NCI-H446 treated with DMSO at 0.1 percent for 48 hours (cell line): ENCODE measurements around the gene KRT17.
"Not testable (repeated sequence)": the region's sequence is repeated elsewhere in the genome, so short reads cannot be mapped to it uniquely, and the experiment has no call there.

Source experiments
- DNase-seq: peaks from one replicate; lab custom pipeline; 2025; lab: John Stamatoyannopoulos, UW

The KRT17 gene

DNA sequence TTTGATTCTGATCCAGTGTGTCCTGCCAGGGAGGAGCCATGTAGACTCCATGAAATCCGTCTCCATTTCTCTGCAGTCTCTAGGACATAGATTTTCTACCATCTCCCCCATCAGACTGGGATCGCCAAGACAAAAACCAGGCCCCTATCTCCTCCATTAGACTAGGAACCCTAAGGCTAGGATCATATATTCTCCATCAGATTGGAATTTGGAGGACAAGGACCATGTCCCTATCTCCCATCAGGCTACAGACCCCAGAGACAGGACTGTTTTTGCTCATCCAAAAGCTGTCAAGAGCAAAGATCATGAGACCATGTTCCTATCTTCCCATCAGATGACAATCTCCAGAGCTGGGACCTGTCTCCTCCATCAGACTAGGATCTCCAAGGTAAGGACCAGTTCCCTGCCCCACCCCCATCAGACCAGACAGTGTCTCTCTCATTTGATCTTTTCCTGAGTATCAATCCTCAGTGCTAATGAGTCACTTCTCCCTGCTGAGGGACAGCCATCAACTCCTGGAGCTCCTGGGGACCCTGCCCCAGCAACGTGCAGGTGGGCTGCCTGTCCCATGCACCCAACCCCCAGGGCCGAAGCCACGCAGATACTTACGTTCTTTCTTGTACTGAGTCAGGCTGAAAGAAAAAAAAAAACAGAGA lies 4.3 kb downstream of the KRT17 start:
- not testable (repeated sequence) for DNase-seq

DNA sequence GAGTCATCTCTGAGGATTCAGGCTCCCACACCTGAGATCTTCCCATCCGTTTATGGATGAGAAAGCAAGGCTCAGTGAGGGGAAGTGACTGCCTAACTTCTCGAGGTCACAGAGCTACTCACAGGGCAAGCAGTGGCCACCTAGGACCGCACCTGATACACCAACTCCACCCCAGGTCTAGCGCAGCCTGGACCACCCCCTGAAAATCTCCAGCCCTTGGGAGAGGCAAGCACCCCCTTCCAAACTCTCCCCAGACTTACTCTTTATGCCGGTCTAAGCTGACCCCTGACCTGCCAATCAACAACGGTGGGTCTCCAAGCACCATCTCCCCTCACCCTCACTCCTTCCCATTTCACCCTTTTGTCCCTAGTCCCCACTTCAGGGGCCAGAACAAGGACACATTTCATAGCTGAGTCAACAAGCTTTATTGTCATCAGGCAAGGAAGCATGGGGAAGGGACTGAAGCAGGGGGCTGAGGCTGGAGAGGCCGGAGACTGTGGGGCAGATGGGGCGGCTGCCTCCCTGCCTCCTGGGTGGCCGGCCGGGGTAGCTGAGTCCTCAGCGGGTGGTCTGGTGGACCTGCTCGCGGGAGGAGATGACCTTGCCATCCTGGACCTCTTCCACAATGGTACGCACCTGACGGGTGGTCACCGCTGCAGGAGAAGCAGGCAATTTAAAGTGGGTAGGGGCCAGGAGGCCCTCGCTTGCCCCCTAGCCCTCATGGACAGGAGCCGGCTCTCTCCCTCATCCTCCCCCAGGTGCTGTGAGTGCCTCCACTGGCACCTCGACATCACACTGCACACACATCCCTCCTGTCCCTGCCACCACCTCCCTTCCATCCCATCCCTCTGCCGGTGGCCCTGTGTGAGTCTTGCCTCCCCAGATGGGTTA lies 5.1 kb downstream of the KRT17 start:
- no peak for DNase-seq

DNA sequence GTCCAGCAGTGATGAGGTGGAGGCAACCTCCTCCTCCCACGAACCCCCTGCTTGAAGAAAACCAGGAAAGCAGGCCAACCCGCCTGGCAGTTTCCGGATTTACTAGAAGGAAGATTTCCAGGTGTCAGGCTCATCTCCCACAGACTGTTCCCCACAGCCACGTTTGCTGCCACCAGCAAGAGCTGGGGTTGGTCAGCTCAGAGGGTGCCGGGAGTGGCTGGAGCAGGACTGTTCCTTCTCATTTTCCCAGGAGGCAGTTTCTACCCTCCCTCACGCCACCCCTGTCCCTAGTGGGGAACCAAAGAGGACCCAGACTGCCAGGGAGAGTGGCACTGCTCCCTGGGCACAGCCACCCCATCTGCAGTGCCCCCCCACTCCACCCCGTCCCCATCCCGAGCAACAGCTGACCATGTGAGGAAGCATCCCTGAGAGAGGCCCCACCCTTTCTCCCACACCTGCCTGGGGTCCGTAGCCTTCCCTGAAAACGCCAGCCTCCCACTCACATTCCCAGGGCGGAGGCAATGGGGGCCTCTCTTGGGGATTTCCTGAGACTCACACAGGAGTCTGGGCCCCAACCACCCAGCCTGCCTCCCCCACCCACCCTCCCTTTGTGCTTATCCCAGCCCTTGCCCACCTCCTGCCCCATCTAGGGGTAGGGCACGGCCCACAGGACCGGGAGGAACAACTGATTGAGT lies 5.9 kb downstream of the KRT17 start:
- no peak for DNase-seq

DNA sequence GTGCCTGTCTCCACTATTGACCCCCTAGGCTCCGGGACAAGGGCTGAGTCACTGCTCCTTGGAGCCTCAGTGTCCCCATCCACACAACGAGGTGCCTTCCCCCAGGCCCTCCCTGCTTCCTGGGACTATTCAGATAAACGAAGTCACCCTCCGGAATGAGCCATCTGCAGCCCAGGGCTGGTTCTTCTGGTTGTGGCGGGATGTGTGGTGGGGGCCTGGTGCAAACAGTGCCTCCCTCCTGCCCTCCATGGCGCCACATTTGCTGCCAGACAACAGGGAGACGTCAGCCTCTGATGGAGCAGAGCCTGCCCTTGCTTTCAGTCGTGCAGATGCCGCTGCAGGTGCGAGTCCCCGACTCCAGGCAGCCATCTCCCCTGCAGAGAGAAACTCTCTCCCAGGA lies 6.7 kb downstream of the KRT17 start:
- no peak for DNase-seq

DNA sequence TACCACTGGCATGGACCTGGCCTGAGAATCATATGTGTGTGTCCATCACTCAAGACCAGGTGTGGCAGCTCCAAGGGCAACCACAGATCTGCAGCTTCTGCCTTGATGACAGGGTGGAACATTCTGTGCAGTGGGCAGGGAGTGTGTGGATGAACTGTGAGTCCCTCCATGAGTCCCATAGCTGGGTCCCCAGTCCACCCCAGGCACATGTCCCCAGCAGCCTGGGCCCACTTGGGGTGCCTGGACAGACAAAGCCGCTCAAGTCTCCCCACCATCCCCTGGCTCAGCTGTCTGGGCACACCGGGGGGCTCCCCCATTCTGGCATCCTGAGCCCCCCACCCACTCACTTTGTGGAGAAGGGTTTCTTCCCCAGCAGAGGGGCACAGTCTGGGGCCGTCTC lies 7.2 kb downstream of the KRT17 start:
- no peak for DNase-seq

DNA sequence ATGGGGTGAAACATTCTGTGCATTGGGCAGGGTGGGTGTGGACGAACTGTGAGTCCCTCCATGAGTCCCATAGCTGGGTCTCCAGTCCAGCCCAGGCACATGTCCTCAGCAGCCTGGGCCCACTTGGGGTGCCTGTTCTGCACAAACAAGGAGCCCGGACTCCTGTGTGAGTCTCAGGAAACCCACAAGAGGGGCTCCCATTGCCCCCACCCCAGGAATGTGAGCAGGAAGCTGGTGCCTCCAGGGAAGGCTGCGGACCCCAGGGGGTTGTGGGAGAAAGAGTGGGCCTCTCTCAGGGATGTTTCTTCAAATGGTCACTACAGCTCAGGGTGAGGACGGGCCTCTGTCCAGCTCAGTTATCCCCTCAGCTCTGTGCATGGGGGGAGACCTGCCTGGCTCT lies 7.9 kb downstream of the KRT17 start:
- DNase-seq, result not testable (repeated sequence)

DNA sequence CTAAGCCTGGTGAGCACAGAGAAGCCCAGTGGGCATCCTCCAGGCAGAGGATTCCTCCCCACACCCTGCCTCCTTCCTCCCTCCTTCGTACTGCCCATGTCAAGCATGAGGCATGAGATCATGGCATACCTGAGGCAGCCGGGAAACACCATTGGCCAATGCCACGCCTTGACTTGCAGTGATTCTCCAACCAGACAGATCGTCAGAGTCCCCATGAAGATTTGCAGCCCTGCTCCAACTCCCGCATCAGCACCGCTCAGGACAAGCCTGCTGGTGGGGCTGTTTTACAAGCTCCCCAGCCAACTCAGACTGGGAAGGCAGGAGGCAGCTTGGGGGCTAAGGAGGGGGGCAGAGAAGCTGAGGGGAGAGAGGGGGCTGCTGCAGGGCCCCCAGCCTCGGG lies 8.9 kb downstream of the KRT17 start:
- no peak for DNase-seq

DNA sequence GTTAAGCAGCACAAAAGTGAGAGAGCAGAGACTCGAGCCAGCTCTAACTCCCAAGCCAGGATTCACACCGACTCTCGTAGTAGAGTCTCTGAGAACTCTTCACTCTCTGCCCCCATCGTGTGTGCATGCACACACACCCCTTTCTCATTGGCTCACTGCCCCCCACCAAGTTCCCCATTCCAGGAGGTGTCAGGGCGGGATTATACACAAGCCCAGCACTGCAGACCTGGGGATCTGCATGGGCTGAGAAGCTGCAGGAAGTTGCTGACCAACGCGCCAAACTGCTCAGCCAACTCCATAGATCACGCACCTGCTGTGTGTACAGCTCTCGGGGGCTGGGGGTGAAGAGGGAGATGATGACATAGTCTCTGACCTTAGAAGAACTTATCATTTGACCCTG lies 9.6 kb downstream of the KRT17 start:
- not testable (repeated sequence) for DNase-seq

DNA sequence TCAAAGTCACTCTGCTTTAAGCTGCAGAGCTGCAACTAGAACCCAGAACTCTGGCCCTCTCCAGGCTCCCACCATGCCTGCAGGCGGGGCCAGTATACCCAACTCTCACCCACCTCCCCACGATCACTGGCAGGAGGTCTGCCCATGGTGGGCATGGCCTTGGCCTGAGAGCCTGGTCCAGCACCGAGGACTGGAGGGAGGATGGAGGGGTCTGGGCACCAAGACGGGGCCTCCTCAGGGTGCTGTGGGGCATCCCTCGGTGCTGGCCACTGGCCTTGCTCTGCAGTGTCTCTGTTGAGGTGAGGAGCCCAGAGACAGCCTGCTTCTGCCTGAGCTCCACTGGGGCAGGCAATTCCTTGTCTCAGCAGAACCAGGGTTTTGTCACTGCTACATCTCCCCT lies 10.3 kb downstream of the KRT17 start:
- DNase-seq, result no peak

DNA sequence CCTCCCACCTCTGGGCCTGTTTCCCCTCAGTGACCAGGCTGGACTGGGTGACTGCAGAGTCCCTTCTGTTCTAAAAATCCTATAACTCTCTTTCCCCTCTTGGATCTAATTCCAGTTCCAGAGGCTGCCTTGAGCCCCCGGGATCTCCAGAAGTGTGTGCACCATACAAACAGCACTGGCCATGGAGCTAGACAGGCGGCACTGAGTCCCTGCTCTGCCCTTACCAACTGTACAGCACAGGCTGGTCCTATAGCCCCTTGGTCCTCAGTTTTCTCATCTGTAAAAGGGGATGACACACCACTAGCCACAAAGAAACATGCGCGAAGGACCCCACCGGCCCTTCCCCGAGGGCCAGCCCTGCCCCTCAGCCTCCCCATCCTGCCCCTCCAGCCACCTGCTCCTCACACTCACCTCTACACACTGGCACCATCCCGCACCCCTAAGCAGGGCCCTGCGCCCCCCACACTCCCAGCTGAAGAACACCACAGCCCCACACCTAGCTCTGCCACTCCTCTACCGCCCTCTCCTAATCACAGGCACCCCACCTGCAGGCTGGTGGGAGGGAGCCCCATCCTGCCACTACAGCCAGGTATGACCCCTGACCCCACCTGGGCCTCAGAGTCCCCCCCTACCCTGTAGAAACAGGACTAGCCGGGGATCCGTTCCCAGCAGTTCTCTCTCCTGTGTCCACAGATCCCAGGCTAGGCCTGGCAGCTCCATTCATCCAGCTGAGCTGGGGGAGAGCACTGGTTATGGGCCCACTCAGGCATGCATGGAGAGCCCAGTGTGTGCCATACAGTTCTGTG lies 10.9 kb downstream of the KRT17 start:
- DNase-seq, result no peak

DNA sequence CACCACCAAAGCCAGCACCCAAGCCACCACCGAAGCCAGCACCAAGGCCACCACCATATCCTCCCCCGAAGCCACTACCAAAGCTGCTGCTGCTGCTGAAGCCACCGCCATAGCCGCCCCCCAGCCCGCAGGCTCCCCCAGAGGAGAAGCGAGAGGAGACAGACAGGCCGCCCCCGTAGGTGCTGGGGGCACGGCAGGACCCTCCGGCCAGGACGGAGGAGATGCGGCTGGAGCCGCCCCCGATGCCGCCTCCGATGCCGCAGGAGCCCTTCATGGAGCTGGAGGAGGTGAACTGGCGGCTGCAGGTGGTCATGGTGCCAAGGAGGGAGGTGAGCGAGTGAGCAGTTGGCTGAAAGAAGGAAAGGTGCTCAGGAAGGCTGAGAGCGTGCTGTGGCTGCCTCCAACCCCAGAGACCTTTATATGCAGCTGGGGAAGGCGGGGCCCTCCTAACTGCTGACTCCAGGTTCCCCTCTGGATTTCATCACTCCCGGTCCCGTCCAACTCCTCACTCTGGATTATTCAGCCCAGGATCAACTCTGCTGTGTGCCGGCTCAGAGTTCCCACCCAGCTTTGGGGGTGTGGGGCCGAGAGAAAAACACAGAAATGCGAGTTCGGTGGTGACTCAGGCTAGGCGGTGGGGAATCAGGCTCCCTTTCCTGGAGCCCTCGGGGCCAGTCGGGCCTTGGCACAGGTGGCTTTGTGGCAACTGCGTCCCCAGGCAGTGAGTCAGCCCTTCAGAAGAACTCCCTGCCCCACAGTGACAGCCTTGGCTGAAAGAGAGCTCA lies 11.8 kb downstream of the KRT17 start, which contains the start of gene KRT16:
Gene KRT16 (minus strand): TSS at position 392 of the 785 bp plus-strand sequence. CDS start 79 bp downstream, at position 313.
- not testable (repeated sequence) for DNase-seq

DNA sequence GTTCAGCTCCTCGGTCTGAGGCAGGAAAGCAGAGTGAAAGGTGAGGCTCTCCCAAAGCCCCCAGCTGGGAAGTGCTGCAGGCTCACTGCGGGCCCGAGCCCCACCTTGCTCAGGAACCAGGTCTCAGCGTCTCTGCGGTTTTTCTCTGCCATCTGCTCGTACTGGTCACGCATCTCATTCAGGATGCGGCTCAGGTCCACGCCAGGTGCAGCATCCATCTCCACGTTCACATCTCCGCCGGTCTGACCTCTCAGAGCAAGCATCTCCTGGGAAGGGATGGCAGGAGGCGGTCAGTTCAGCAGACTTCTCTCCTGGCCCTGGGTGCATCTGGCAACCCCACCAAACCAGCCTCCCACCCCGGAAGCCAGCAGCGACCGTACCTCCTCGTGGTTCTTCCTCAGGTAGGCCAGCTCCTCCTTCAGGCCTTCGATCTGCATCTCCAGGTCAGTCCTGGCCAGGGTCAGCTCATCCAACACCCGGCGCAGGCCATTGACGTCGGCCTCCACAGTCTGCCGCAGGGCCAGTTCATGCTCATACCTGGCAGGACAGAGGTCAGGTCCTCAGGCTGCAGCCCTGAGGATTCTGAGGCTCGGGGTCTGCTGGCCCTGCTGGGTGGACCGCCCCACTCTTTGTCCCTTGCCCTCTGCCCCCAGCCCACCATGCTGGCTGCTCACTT lies 13.3 kb downstream of the KRT17 start:
- no peak for DNase-seq

DNA sequence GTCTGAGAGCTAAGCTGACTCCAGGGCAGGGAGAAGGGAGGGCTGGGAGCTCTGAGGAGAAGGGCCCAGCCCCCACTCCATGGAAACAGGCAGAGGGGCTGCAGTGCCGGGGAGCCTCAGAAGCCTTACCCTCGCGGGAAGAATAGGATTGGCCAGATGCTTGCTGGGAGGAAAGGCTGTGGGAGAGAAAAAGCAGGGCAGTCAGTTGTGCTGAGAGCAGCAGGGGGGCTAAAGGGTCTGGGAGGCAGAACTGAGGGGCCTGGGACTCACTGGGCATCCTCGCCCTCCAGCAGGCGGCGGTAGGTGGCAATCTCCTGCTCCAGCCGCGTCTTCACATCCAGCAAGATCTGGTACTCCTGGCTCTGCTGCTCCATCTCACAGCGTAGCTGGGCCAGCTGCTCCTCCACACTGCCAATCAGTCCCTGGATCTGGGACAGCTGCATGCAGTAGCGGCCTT lies 14.3 kb downstream of the KRT17 start:
- DNase-seq, result not testable (repeated sequence)

DNA sequence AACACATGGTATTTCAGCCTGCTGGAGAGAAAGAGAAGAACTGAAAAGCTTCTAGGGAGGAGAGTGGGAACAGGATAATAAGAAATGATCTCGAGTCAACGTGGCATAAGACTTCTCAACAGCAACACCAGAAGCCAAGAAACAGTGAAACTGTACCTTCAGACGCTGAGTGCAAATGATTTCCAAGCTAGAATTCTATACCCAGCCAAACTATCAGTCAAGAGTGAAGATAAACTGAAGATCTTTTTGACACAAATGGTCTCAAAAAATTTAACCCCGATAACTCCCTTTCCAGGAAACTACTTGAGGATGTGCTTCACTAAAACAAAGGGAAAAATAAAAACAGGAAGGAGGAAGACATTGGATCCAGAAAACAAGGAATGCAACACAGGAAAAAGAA lies 17.4 kb downstream of the KRT17 start:
- not testable (repeated sequence) for DNase-seq

DNA sequence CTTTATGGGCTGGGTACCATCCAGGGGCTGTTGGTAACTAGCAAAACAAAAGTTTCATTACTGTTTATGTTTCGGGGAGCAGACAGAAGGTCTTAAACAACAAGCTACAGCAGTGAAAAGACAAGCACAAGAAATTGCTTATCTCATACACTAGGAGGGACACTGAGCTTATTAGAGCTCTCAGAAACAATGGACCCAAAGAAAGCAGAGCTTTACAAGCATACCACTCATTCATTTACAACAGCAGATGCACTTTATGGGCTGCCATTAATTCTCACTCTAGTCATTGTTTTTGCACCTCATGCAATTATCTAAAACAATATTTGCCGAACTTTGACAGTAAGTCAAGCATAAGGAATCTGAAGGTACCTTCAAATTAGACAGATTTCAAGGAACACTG lies 21.9 kb downstream of the KRT17 start:
- no peak for DNase-seq

DNA sequence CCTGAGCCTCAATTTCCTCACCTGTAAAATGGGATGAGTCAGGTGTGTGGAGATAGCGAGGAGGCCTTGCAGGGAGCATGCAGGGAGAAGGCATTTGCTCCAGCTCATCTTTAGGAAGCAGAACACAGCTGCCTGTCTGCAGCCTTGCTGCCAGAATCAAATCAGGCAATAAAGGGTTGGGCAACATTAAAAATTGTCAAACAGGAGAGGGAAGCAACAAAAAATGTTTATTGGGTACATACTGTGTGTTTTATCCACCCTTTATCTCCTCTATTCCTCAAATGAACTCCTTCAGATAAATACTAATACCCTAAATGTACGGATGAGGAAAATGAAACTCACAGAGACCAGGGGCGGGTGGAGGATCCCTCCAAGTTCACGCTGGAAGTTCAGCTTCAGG lies 24.1 kb downstream of the KRT17 start:
- DNase-seq, result no peak

DNA sequence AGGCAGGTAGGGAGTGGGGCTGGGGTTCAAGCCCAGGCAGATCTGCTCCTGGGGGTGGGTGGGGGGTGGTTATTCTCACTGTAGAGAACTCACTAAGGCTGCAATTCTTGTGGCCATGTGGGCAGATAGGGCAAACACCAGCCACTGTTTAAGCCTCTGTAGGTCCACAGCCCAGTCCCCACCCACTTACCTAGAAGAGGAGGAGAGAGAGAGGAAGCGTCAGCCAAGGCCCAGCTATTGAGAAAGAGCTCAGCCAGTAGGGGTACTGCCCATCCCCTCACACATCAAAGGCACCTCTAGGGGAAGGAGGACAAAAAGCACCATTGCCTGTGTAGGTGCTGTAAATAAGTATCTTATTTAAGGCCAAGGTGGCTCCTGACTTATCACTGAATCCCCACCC lies 24.7 kb downstream of the KRT17 start:
- DNase-seq, result no peak

DNA sequence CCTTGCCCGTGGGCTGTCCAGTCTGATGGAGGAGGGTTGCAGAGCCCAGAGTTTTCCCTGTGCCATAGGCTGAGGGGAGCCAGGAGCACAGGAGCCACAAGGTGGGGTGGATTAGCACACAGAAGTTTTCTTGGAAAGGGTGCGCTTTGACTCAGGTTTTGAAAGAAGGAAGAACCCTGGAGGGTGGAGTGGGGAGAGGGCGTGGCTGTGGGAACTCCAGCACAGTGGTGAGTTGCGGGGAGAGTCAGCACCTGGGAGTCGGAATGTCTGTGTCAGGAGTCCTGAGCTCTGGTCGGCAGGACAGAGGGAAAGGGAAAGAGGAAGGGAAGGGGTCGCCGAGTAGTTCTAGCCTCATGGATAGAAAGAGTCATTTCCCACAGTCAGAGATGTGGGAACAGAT lies 28.8 kb downstream of the KRT17 start:
- DNase-seq, result no peak

DNA sequence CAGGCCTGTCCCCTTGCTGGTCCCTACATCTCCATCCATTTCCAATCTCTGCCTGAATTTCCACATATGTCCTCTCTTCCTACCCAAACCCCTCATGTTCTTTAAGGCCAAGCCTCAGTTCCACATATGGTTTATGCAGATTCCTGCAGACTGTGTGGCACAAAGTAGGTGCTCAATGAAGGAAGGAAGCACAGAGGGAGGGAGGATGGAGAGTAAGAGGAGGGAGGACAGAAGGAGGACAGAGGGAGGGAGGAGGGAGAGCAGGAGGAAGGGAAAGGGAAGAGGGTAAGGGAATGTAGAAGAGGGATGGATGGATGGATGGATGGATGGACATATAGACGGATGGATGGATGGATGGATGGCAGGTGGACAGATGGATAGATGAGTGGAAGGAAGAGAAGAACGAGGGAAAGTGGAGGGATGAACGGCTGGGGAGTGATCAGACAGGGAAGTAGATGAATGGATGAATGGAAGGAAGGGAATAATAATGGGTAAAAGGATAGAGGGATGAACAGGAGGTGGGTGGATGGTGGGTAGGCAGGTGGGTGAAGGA lies 29.9 kb downstream of the KRT17 start:
- no peak for DNase-seq
